NCI-H1092 (cell line): ENCODE results near the gene TNFRSF14.
"Not testable (repeated sequence)": the region's sequence is repeated elsewhere in the genome, so short reads cannot be mapped to it uniquely, and the experiment has no call there.

Experiments used
- DNase-seq: peaks from one replicate; lab custom pipeline; 2025; lab: John Stamatoyannopoulos, UW

Gene TNFRSF14

DNA sequence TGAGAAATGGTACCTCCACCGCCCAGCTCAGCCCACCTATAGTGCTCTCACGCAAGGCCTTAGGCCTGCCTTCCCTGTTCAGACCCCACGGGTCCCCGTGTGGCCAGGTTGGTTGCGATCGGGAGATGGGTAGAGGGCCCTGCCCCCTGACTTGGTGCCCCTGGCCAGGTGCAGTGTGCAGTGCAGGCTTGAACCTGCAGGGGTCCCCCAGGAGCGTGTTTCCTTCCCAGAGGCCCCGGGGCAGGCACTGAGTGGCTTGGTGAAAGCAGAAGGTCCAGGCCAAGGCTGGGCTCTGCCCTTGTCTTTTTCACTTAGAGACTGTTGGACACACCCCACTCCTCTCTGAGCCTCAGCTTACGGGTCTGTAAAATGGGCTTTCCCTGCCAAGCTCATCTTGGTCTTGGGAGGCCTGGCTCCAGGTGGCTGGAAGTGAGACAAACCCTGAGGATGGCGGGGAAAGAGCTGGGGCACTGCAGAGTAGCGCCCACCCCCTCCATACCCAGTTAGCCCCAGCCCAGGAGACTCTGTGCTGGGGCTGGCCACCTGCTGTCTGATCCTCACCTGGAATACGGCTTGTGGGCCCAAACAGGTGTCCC is 16.8 kb upstream of the TNFRSF14 start:
- no peak for DNase-seq

DNA sequence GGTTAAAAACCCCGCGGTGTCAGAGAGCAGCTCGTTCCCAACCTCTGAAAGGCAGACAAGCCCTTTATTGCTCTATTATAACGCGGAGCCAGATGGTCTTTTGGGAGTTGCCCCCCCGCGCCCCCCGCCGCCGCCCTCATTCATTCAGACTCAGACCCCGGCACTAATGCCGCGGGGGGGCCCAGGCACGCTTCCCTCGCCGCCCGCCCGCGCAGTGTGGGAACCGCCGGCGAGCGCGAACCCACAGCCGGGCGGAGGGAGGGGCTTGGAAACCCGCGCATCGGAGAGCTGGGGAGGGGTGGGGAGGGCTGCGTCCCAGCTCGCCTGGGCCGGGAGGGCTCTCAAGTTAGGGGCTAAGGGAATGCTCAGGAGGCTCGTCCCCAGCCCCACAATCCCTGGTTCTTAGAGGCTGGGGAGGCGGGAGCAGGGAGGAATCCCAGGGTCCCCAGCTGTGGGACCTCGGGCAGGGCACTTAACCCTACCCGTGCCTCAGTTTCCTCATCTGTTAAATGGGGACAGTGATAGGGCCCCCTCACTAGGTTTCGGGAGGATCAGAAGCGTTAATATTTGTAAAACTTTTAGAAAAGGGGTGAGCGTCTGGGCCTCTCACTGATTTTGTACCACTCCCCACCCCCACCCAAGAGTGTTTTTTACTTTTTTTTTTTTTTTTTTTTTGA is 15.2 kb upstream of the TNFRSF14 start:
- DNase-seq, result no peak

DNA sequence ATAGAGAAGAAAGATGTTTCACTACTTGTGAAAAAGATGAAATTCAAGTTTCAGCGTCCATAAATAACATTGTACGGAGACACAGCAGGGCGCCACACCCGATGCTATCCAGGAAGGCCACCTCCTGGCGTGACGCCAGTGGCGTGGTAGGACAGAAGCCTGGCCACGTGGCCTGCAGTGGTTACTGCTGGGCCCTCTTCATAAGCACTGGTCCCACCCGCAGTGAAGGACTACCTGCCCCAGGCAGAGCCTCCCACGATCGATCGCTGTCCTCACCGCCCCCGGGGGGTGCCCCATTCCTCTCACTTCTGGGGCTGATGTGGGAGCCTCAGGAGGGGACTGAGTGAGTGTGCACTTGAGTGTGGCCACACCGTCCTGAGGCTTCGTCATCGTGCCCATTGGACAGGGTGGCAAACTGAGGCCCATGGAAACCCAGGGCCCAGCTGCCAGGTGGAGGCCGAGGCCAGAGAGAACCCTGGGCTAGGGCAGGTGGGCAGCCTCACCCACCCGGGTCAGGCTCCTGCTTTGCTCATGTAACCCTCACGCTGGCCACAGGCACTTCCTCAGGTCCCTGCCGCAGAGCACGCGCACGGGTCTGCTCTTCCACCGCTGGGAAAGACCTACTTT is 14.4 kb upstream of the TNFRSF14 start:
- DNase-seq, result no peak

DNA sequence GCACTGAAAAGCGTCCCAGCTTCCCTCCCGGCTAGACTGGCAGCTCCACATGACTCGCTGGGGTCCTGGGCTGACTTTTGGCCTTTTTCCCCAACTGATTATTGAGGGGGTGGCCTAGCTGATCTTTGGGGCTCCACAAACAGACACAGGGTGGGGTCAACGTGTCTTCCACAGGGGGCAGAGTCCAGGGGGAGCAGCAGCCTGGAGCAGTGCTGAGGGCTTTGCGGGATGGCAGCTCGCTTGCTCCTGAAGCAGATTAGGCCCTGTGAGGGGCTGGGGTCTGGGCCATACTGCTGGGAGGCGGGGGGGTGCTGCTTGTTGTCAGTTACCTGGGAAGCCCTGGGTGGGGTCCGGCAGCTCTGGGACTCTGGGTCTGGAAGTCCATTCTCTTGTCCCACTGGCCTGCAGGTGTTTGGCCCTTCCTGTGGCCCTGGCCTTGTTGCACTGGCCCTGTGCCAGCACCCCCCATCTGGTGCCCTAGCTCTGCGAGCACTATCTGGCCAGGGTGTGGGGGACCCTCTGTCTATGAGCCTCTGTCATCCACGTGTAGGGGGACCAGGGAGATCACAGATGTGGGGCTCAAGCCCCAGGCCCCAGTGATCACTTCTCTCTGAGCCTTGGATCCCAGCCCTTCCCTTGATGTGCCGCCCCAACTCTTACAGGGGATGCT is 13.8 kb upstream of the TNFRSF14 start:
- no peak for DNase-seq

DNA sequence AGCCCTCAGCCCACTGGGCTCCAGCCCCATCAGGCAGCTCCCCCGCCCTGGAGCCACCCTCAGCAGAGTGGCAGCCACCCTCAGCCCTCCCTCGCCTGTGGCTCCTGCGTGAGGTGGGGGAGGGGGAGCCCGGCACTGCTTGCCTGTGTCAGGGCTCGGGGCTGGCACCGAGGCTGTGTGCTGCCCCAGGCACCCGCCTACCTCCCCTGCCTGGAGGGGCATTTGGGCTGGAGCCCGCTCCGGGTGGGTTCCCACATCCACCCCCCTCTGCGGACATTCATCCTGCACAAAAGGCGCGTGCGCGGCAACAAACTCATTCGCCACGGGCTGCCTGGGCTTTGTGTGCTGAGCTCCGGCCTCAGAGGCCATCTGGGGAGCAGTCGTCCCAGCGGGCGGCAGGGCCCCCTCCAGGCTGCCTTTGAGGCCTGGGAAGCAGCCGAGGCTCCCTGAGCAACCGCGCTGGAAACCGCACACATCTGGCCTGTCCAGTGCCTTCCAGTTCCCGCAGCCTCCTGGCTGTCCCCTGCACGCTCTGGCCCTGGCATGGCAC is 12.6 kb upstream of the TNFRSF14 start:
- no peak for DNase-seq

DNA sequence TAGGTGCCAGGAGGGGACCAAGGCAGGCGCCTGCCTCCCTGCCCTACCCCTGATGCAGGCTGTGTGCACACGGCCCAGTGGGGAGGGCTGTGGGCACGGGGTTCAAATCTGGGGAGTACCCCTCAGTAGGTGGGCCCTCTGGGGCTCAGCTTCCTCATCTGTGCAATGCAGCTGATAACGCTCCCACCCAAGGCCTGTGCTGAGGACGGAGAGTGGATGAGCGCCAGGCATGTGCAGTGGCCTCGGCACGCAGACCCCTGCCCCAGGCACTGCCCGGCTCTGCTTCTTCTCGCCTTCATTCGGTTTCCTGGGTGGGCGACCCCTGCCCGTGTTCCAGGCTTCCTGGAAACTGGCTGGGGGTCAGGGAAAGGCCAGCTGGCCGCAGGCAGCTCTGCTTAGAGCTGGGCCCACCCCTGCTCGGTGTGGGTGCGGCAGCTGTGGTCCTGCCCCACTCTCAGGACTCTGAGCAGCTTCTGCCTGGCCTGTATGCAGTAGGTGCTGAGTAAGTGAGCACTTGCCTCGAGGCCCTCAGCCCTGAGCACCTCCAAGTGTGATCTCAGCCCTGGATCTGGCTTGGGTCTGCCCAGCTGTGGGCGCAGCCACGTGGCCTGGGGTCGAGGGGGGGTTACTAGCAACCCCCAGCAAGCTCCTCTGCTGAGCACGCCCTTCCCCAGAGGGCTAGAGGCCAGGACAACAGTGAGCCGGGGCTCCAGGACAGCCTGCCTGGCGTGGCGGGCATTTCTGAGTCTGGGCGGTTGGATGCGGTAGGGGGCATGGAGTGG is 11.9 kb upstream of the TNFRSF14 start:
- no peak for DNase-seq

DNA sequence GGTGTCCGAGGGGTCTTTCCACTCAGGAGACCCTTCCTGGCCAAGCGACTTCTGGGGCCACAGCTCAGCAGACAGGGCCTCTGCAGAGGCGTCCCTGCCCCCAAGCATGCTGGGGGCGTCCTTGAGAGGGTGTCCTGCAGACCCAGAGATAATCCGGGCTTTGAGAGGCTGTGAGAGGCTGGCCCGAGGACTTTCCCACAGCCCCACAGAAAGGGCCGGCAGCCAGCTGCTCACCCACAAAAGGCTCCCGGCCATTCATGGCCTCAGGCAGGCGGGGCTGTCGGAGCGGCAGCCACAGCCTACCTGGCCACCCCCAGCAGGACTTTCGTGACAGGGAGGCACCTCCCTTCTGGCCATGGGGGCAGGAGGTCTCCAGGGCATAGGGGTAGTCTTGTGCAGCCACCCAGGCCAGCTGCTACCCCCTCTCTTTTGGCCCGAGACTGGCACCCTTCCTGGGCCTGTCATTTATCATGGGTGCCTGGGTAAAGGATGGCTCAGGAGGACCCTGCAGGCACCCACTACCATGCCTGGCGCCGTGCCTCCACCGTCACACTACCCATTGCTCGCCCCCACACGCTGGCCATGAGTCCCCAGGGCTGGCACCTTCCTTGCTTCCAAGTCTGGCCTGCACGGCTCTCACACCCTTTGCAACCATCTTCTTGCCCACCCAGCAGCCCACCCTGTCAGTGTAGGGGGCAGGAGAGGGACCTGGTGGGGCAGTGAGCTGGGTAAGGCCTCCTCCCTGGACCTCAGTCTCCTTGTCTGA is 11.1 kb upstream of the TNFRSF14 start:
- no peak for DNase-seq

DNA sequence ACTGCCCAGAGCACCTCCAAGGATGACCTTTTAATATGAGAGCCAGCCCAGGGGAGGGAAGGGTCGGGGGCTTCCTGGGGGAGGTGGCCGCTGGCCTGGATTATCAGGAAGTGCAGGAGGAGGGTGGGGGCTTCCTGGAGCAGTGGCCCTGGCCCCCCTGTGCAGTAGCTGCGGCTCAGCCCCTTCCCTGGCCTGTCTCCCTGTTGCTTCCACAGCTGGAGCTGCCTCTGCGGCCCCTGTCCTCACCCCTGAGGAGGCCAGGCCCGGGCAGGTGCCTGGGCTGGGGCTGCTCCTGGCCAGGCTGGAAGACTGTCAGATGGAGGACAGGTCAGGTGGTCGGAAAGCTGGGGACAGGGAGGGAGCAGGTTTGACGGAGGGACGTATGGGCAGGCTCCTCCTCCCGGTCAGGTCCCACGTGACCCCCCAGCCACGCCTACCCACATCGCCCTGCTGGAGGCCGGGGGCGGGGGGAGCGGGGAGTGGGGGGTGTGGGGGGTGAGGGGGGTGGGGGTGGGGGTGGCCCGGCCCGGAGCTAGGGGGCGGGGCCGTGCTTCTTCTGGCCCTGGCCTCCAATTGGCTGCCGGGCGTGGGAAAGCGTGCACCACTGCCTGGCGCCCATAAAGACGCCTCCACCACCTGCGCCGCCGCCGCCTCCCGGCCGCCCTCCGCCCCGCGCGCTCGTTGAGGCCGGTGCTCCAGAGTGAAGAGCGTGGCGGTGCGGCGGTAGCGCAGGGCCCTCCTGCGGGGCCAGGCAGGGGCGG is 10.2 kb upstream of the TNFRSF14 start:
- no peak for DNase-seq

DNA sequence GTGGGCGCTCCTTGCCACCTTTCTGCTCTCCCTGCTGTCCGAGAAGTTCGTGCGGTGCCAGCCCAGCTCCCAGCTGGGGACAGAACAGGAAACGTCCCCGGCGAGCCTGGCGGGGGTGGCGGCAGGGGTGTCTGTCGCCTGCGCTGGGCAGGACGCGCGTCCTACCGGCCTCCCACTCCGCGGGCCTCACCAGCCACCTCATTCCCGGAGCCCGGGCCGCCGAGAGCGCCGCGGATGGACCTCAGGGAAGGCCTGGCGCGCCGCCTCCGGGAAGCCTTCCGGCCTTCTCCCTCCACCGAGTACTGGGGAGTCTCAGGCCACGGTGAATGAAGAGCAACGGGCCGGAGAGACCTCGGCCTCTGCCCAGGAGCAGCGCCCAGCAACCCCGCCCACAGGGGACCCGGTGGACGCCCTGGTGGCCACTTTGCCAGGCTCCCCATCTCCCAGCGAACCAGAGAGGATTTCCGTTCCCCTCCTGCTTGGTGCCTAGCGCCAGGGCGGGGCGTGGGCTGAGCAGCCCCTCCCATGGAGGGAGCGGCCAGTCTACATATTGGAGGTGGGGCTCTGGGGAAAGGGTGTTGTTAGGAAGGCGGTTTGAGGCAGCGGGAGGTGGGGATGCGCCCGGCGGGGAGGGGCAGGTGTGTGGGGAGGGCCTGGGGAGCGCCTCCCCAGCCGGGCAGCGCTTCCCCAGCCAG is 9.5 kb upstream of the TNFRSF14 start:
- no peak for DNase-seq

DNA sequence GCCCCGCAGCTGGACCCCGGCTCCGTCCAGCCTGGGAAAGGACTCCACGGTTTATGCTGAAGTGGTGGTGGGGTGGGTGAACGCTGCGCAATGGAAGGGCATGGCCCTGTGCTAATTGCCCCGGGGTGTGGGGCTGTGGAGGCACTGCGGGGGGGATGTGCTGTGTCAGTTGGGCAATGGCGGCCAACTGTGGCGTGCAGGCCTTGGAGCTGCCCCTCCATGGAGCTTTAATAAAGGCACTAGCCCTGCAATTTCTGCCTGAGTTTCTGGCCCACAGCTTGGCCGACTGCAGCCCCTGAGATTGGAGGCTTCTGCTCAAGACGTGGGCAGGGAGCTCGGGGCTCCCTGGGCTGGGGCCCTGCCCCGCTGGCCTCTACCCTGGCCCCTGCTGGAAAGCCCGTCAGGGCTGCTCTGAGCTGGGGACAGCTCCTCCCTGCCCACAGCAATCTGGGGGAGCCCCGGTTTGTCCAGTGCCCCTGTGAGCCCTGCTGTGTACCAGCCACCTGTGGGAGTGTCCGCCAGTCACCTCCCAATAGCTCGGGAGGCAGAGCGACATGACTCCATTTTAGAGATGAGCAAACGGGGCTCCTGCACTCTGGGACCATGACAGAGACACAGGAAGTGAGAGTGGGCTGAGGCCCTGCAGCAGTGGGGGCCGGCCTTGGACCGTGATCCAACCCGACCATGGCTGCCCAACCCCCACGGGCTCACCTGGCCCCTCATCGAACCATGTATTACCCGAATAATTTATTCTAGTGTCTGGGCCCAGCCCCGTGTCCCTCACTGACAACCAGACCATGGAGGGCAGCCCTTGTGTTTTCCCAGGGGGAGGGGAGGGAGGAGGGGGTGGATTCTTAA is 8.7 kb upstream of the TNFRSF14 start:
- DNase-seq, result no peak

DNA sequence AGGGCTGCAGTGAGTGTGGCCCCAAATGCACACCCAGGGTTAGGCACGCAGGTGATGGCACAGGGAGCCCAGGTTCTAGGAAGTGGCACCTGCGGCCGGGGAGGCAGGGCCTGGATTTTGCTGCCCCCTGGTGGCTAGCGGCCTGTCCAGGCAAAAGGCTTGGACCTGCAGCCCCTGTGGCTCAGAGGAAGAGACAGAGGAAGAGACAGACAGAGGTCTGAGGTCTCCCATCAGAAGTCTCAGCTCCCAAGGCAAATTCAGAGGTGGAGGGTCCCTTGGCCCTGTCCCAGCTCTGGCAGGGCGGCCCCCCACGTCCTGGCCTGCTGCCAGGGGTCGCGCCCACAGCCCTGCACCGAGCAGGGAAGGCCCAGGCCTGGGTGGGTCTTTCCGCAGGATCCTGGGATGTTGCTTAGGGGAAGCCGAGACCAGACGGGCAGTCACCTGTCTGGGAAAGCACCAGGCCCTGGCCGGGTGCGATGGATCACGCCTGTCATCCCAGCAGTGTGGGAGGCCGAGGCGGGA is 8.0 kb upstream of the TNFRSF14 start:
- DNase-seq, result no peak

DNA sequence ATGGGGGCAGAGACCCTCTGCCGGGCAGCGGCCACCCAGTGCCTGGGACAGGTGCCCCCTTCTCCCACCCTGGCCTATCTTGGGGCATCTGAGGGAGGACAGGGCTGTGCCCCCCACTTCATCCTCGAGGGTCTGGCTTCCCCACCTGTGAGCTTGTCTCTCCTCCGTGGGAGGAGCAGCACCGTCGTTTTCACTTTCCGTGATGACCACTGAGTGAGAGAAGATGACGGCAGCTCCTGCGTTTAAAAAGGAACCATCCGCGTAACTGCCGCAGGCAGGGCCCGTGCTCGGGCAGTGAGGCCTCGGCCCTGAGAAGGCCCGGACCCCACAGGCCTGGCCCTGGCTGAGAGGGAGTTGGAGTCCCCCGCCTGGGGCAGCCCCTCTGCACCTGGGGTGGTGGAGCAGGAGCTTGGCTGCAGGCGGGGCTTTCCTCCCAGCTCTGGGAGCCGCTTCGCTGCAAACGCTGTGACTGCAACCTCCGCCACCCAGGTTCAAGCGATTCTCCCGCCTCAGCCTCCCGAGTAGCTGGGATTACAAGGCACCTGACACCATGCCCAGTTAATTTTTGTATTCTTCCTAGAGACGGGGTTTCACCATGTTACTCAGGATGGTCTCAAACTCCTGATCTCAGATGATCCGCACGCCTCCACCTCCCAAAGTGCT is 6.7 kb upstream of the TNFRSF14 start:
- DNase-seq, result not testable (repeated sequence)

DNA sequence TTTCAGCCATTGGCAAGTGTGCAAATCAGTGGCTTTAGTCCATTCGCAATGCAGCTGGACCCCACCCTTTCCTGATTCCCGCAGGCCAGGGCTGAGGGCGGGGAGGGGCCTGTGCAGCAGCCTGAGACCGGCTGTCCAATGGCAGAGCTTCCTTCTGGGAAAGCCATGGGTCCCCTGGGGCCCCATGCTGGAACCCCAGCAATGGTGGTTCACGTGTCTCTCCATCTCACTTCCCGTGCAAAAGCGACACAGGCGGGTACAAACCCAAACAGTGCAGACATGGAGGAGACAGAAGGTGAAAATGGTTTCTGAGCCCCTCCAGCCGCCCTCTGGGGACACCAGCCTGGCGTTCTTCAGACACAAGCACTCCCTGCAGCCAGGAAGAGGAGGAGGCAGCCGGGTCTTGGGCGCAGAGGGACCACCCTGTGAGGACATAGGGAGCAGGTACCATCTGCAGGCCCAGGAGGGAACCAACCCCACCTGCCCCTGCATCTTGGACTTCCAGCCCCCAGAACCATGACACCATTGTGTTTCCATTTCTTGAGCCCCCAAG is 5.8 kb upstream of the TNFRSF14 start:
- not testable (repeated sequence) for DNase-seq

DNA sequence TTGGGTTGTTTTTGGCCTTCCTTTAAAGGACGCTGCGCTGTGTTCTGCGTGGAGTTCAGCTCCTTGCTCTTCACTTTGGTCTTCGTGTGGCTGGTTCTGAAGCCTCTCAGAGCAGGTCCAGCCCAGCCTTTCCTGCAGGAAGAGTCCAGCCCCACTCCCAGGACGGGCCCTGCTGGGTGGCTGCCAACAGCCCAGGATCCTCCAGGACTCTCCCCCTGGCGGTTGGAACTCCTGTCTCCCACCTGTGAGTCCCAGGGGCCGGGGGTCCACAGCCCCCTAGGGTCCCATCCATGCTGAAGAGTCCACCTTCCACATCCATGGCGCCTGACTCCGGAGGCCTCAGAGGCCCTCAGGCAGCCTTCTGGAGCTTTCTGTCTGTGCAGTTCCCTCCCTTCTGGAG is 4.6 kb upstream of the TNFRSF14 start:
- DNase-seq, result not testable (repeated sequence)

DNA sequence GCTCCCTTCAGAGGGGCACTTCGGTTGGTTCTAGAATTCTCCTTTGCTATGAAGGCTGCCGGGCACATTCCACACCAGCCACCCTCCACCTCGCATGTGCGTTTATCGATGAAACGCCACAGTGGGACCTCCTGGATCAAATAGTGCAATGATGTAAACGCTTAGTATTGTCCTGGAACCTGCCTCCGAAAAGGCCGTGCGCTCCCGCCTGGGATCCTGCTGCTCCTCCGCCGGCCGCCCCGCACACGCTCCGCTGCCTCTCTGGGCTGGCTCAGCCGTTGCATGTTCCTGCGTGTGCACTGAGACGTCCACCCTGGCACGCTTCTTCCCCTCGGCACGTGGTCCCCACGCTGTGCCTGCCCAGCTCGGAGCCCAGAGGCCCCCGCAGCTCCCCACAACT is 4.0 kb upstream of the TNFRSF14 start:
- DNase-seq, result no peak

DNA sequence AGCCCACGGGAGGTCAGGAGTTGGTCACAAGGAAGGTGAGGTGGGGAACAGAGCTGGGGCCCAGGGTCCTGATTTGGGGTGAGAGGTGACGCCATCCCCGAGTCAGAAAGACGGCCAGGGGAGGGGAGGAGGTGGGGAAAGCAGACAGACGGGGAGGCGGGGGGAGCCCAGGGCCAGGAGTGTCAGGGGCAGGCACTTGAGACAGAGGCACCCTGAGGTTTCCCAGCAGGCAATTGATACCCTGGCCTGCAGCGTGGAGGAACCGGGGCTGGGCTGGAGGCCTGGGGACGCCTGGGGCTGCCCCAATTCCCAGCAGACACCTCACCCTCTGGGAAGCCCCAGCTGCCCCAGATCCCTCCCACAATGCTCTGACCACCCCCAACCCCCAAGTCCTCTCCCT is 3.1 kb upstream of the TNFRSF14 start:
- not testable (repeated sequence) for DNase-seq

DNA sequence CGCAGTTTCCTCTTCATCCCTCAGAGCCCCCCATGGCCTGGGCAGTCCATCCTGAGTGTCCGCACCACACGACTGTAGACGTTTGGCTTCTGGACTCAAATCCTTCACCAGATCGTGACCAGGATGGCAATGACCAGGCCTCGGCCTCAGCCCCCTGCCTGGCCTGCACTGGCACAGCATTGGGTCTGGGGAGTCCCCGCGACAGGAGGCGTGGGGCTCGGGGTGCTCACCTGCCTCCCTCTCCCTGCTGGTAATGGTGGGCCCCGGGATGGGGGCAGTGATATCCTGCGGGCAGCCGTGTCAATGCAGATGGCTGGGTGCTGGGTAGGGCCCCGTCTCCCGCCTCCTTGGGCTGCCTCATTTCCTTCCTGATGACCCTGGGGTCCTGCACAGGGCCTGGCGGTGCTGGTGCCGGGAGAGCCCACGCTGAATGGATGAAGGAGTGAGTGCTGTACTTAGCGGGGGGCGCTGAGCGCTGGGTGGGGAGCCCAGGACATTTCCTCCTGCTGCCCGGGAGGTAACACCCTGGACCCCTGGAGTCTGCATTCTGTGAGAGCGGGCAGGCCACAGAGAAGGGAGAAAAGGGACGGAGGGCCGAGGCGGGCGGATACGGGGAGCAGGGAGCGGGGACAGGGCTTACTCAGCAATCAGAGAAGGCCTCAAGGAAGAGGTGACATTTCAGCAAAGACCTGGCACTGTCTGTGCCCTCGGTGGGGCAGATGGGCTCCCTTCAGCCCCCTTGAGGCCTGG is 2.1 kb upstream of the TNFRSF14 start:
- no peak for DNase-seq
